Measurements from ENCODE around the gene TIPRL.
"Not testable (repeated sequence)": the region's sequence is repeated elsewhere in the genome, so short reads cannot be mapped to it uniquely, and the experiment has no call there.

The TIPRL gene

GRCh38 chr1:168178638-168179437 lies at the start of gene TIPRL:
TIPRL (plus strand) TSS chr1:168178962; CDS start chr1:168179078, 116 bp downstream.
- peak; percentile 94 for DNase-seq

GRCh38 chr1:168129933-168130332 lies 48.8 kb upstream of the TIPRL start:
- DNase-seq, result no peak

- DNase-seq, result no peak
Measured at GRCh38 chr1:168134132-168134531, 44.6 kb upstream of the TIPRL start.

GRCh38 chr1:168134642-168135041 lies 44.1 kb upstream of the TIPRL start:
- DNase-seq, result no peak

GRCh38 chr1:168135116-168135920 lies 43.4 kb upstream of the TIPRL start:
- no peak for DNase-seq

- DNase-seq, result no peak
Measured at GRCh38 chr1:168135921-168136708, 42.6 kb upstream of the TIPRL start.

GRCh38 chr1:168136709-168137514 lies 41.9 kb upstream of the TIPRL start, which contains the start of gene GPR161:
GPR161 (minus strand) TSS chr1:168136930; CDS start chr1:168104850, 32,080 bp downstream.
- peak; percentile 19 for DNase-seq

GRCh38 chr1:168137515-168137821 lies 41.3 kb upstream of the TIPRL start:
- no peak for DNase-seq

GRCh38 chr1:168138134-168138533 lies 40.6 kb upstream of the TIPRL start:
- DNase-seq, result no peak

- no peak for DNase-seq
Measured at GRCh38 chr1:168139070-168139469, 39.7 kb upstream of the TIPRL start.

GRCh38 chr1:168141871-168142385 lies 36.8 kb upstream of the TIPRL start:
- no peak for DNase-seq

GRCh38 chr1:168145184-168146159 lies 33.3 kb upstream of the TIPRL start:
- DNase-seq, result peak; percentile 87

- no peak for DNase-seq
Measured at GRCh38 chr1:168146160-168146539, 32.6 kb upstream of the TIPRL start.

- no peak for DNase-seq
Measured at GRCh38 chr1:168146626-168147025, 32.1 kb upstream of the TIPRL start.

- no peak for DNase-seq
Measured at GRCh38 chr1:168148916-168149315, 29.8 kb upstream of the TIPRL start.

GRCh38 chr1:168150283-168150682 lies 28.5 kb upstream of the TIPRL start:
- DNase-seq, result no peak

- DNase-seq, result no peak
Measured at GRCh38 chr1:168151935-168152334, 26.8 kb upstream of the TIPRL start.

- not testable (repeated sequence) for DNase-seq
Measured at GRCh38 chr1:168154707-168155106, 24.1 kb upstream of the TIPRL start.

GRCh38 chr1:168155910-168156309 lies 22.9 kb upstream of the TIPRL start:
- no peak for DNase-seq

- DNase-seq, result no peak
Measured at GRCh38 chr1:168157638-168158037, 21.1 kb upstream of the TIPRL start.

GRCh38 chr1:168159251-168159650 lies 19.5 kb upstream of the TIPRL start:
- no peak for DNase-seq
